HG02884 (cell line): ENCODE data around the gene STK31.
"Not testable (repeated sequence)": the region's sequence is repeated elsewhere in the genome, so short reads cannot be mapped to it uniquely, and the experiment has no call there.

ENCODE experiments used
- ATAC-seq: cut with Tn5 transposase; IDR thresholded peaks from one replicate; pipeline ENCODE4 v1.9.1; 2021; ENCODE audit warnings: mild to moderate bottlenecking, moderate library complexity; ENCODE audit not compliant: unreplicated experiment

The STK31 gene

GRCh38 chr7:23791721-23792120 lies 81.7 kb downstream of the STK31 start:
- ATAC-seq, result no peak

GRCh38 chr7:23802720-23803397 lies 92.8 kb downstream of the STK31 start:
- no peak for ATAC-seq

GRCh38 chr7:23804707-23805106 lies 94.7 kb downstream of the STK31 start:
- ATAC-seq, result no peak

- no peak for ATAC-seq
These were observed 98.4 kb downstream of the STK31 start for GRCh38 chr7:23808421-23808820.

- ATAC-seq, result no peak
These were observed 100.1 kb downstream of the STK31 start for GRCh38 chr7:23810099-23810498.

- ATAC-seq, result no peak
These were observed 101.5 kb downstream of the STK31 start for GRCh38 chr7:23811540-23811939.

- ATAC-seq, result not testable (repeated sequence)
These were observed 118.1 kb downstream of the STK31 start for GRCh38 chr7:23828125-23828524.

- not testable (repeated sequence) for ATAC-seq
These were observed 122.7 kb downstream of the STK31 start for GRCh38 chr7:23832733-23833132.

- ATAC-seq, result no peak
These were observed 123.4 kb downstream of the STK31 start for GRCh38 chr7:23833405-23833804.

- ATAC-seq, result not testable (repeated sequence)
These were observed 134.8 kb downstream of the STK31 start for GRCh38 chr7:23844837-23845236.

- no peak for ATAC-seq
These were observed 142.1 kb downstream of the STK31 start for GRCh38 chr7:23852135-23852534.

GRCh38 chr7:23852988-23853387 lies 143.0 kb downstream of the STK31 start:
- no peak for ATAC-seq

GRCh38 chr7:23863209-23863787 lies 153.3 kb downstream of the STK31 start:
- no peak for ATAC-seq

- no peak for ATAC-seq
These were observed 155.0 kb downstream of the STK31 start for GRCh38 chr7:23864973-23865372.

GRCh38 chr7:23873306-23873705 lies 163.3 kb downstream of the STK31 start:
- no peak for ATAC-seq

- ATAC-seq, result not testable (repeated sequence)
These were observed 166.5 kb downstream of the STK31 start for GRCh38 chr7:23876526-23876925.
